ENCODE measurements around the gene KBTBD13.

- TF ChIP-seq CTCF (conservative IDR thresholded peaks at IDR 0.05 in 1 of 2, IDR thresholded peaks at IDR 0.05 in 1 of 2; ENCODE audit: extremely low read depth in 1 of 2, insufficient read depth in 1 of 2, low read depth in 1 of 2, low read length in 2 of 2): no peak
- no peak for TF ChIP-seq EZH2 (IDR thresholded peaks at IDR 0.05; ENCODE audit: borderline replicate concordance, low read length)
Observed at GRCh38 chr15:65050270-65050669, 26.3 kb upstream of the KBTBD13 start.
